ENCODE results near the gene VAX1. TPM values are rescaled to one million over a fixed set of nuclear protein-coding genes. Genes with fewer than 3 reads are reported as not detected.

VAX1 gene
- total and polyA plus RNA-seq, 2 of the 4 experiments (the other 2 are of a cell fraction): not detected

- BruUV-seq (replicated peaks): no TSS peak
- TF ChIP-seq NFE2L2 (IDR thresholded peaks at IDR 0.05; ENCODE audit: low read depth, low read length): no peak
- dilution Hi-C loops (cut with HindIII; ENCODE audit: low sequenced_read_pairs, unreplicated experiment) (no loop called here), in situ Hi-C loops (cut with MboI; ENCODE audit: low sequenced_read_pairs) (no loop called here), intact Hi-C loops (cut with micrococcal nuclease) (no loop called here)
- Histone ChIP-seq H3K36me3 (ENCODE audit: control insufficient read depth, insufficient read depth, low read length) (no peaks in the 10 kb centered on the region), H4K8ac (ENCODE audit: low read depth in 2 of 2, low read length in 2 of 2) (no peak overlapping the region), H2AK9ac (replicated peaks; ENCODE audit: low read depth, low read length, poor library complexity) (no peak overlapping the region), H2BK5ac (ENCODE audit: low read depth, low read length, poor library complexity, severe bottlenecking) (no peak overlapping the region), H3K4ac (ENCODE audit: low read depth, low read length) (no peak overlapping the region), H3K23ac (ENCODE audit: low read depth, low read length) (no peak overlapping the region), H4K5ac (ENCODE audit: low read depth, low read length) (no peak overlapping the region), H2BK15ac (ENCODE audit: low read depth, low read length) (no peak overlapping the region), H3K4me3 (ENCODE audit: insufficient read depth, low read depth, low read length) (no peak overlapping the region), H3K4me2 (ENCODE audit: low read depth, low read length) (no peak overlapping the region), H3K9me1 (ENCODE audit: insufficient read depth, low read length) (no peaks in the 10 kb centered on the region), H3K27ac (ENCODE audit: insufficient read depth, low read length) (no peak overlapping the region), H3K27me3 (ENCODE audit: control insufficient read depth, insufficient read depth, low read length) (peaks cover 54% of the 10 kb centered on the region), H2BK120ac (ENCODE audit: low read depth, low read length) (no peak overlapping the region), H3K56ac (ENCODE audit: extremely low read depth, insufficient read depth, low read length) (no peak overlapping the region), H2BK20ac (ENCODE audit: low read depth, low read length) (no peak overlapping the region), H3K18ac (ENCODE audit: low read depth, low read length) (no peak overlapping the region), H4K91ac (ENCODE audit: insufficient read depth, low read depth, low read length) (no peak overlapping the region), H3K79me1 (ENCODE audit: low read depth in 1 of 2, low read length in 2 of 2) (no peaks in the 10 kb centered on the region), H2AFZ (replicated peaks; ENCODE audit: low read length, poor library complexity) (no peak overlapping the region), H4K20me1 (ENCODE audit: insufficient read depth, low read length) (no peaks in the 10 kb centered on the region), H2AK5ac (ENCODE audit: low read depth, low read length) (no peak overlapping the region), H3K4me1 (ENCODE audit: control insufficient read depth, insufficient read depth, low read length) (no peaks in the 10 kb centered on the region; the same call in 1 of the 2 replicates), H3K9me3 (ENCODE audit: control insufficient read depth, insufficient read depth, low read length) (peaks cover 4% of the 10 kb centered on the region; the same call in 1 of the 2 replicates), H3K14ac (replicated peaks; ENCODE audit: low read depth, low read length) (no peak overlapping the region), H3K9ac (ENCODE audit: low read depth, low read length) (no peak overlapping the region)
- DNase-seq (no peak), ATAC-seq (ENCODE audit: low read depth) (no peak)
- WGBS, 2 experiments (ENCODE audit: extremely low coverage in 2 of 2, insufficient read length in 1 of 2): 0% methylated on average over 3 of the region's 6 CpGs; no CpG with 5 or more reads in 1 of the 2 experiments
- CTCF ChIA-PET: interaction anchor here (1.5 kb wide), 1 partner anchor 16 kb away, joined by 3 read pairs; no protein-coding TSS in a partner anchor
- POLR2A ChIA-PET (ENCODE audit: unreplicated experiment): no interaction called here
Measured at GRCh38 chr10:117159390-117159789, 21.3 kb upstream of the VAX1 start.
